ENCODE data around the gene TNIK. TPM values are rescaled to one million over a fixed set of nuclear protein-coding genes. Genes with fewer than 3 reads are reported as not detected.

Gene TNIK
- total and polyA plus RNA-seq, 2 of the 4 experiments (the other 2 are of a cell fraction) = 3.4 to 6.3 TPM

- H3K18ac ChIP-seq (ENCODE audit: low read depth, low read length) = no peak overlapping the region
- H3K36me3 ChIP-seq (ENCODE audit: control insufficient read depth, insufficient read depth, low read length) = peaks cover 4% of the 10 kb centered on the region; the same call in 1 of the 2 replicates
- no peaks in the 10 kb centered on the region for H3K9me3 ChIP-seq (ENCODE audit: control insufficient read depth, insufficient read depth, low read length)
- in situ Hi-C loops (cut with MboI; ENCODE audit: low sequenced_read_pairs) = no loop called here
- H3K4ac ChIP-seq (ENCODE audit: low read depth, low read length) = no peak overlapping the region
- H4K20me1 ChIP-seq (ENCODE audit: insufficient read depth, low read length) = no peaks in the 10 kb centered on the region
- H3K4me1 ChIP-seq (ENCODE audit: control insufficient read depth, insufficient read depth, low read length) = no peaks in the 10 kb centered on the region; the same call in 1 of the 2 replicates
- H2BK15ac ChIP-seq (ENCODE audit: low read depth, low read length) = no peak overlapping the region
- WGBS, 2 experiments (ENCODE audit: extremely low coverage in 2 of 2, insufficient read length in 1 of 2) = no CpG with 5 or more reads among the region's 1 CpG
- no peak overlapping the region for H2AK5ac ChIP-seq (ENCODE audit: low read depth, low read length)
- no peaks in the 10 kb centered on the region for H3K9me1 ChIP-seq (ENCODE audit: insufficient read depth, low read length)
- H3K14ac ChIP-seq (replicated peaks; ENCODE audit: low read depth, low read length) = no peak overlapping the region
- no TSS peak for BruUV-seq (replicated peaks)
- no peak overlapping the region for H3K4me2 ChIP-seq (ENCODE audit: low read depth, low read length)
- H3K27me3 ChIP-seq (ENCODE audit: control insufficient read depth, insufficient read depth, low read length) = no peaks in the 10 kb centered on the region
- no peak overlapping the region for H2BK120ac ChIP-seq (ENCODE audit: low read depth, low read length)
- no peak overlapping the region for H3K56ac ChIP-seq (ENCODE audit: extremely low read depth, insufficient read depth, low read length)
- H3K4me3 ChIP-seq (ENCODE audit: insufficient read depth, low read depth, low read length) = no peak overlapping the region
- no peak overlapping the region for H4K8ac ChIP-seq (ENCODE audit: low read depth in 2 of 2, low read length in 2 of 2)
- no peak for TF ChIP-seq CEBPB (IDR thresholded peaks at IDR 0.05; ENCODE audit: low read depth, low read length)
- TF ChIP-seq MAFK (IDR thresholded peaks at IDR 0.05; ENCODE audit: low read depth, low read length) = no peak
- TF ChIP-seq, protein P1, sequence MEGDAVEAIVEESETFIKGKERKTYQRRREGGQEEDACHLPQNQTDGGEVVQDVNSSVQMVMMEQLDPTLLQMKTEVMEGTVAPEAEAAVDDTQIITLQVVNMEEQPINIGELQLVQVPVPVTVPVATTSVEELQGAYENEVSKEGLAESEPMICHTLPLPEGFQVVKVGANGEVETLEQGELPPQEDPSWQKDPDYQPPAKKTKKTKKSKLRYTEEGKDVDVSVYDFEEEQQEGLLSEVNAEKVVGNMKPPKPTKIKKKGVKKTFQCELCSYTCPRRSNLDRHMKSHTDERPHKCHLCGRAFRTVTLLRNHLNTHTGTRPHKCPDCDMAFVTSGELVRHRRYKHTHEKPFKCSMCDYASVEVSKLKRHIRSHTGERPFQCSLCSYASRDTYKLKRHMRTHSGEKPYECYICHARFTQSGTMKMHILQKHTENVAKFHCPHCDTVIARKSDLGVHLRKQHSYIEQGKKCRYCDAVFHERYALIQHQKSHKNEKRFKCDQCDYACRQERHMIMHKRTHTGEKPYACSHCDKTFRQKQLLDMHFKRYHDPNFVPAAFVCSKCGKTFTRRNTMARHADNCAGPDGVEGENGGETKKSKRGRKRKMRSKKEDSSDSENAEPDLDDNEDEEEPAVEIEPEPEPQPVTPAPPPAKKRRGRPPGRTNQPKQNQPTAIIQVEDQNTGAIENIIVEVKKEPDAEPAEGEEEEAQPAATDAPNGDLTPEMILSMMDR (conservative IDR thresholded peaks at IDR 0.05; ENCODE audit: low read depth, low read length) = no peak
- TF ChIP-seq RCOR1 (IDR thresholded peaks at IDR 0.05; ENCODE audit: insufficient replicate concordance, low read length) = no peak
- no peak for TF ChIP-seq FOS (IDR thresholded peaks at IDR 0.05; ENCODE audit: low read depth, low read length)
- no peak for TF ChIP-seq MAZ (IDR thresholded peaks at IDR 0.05; ENCODE audit: borderline replicate concordance, low read depth, low read length)
- TF ChIP-seq USF2 (IDR thresholded peaks at IDR 0.05; ENCODE audit: low read depth, low read length) = no peak
- no peak for TF ChIP-seq NFE2L2 (IDR thresholded peaks at IDR 0.05; ENCODE audit: low read depth, low read length)
- TF ChIP-seq MXI1 (IDR thresholded peaks at IDR 0.05; ENCODE audit: borderline replicate concordance, low read depth, low read length) = no peak
- TF ChIP-seq SMC3 (IDR thresholded peaks at IDR 0.05; ENCODE audit: low read depth, low read length) = no peak
- TF ChIP-seq, protein P2, sequence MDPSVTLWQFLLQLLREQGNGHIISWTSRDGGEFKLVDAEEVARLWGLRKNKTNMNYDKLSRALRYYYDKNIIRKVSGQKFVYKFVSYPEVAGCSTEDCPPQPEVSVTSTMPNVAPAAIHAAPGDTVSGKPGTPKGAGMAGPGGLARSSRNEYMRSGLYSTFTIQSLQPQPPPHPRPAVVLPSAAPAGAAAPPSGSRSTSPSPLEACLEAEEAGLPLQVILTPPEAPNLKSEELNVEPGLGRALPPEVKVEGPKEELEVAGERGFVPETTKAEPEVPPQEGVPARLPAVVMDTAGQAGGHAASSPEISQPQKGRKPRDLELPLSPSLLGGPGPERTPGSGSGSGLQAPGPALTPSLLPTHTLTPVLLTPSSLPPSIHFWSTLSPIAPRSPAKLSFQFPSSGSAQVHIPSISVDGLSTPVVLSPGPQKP (IDR thresholded peaks at IDR 0.05; ENCODE audit: borderline replicate concordance, low read depth, low read length) = no peak
- TF ChIP-seq CHD1 (IDR thresholded peaks at IDR 0.05; ENCODE audit: low read depth, low read length) = no peak
- no peak overlapping the region for H2BK20ac ChIP-seq (ENCODE audit: low read depth, low read length)
- intact Hi-C loops (cut with micrococcal nuclease) = no loop called here
- no peak overlapping the region for H3K23ac ChIP-seq (ENCODE audit: low read depth, low read length)
- H3K79me1 ChIP-seq (ENCODE audit: low read depth in 1 of 2, low read length in 2 of 2) = no peaks in the 10 kb centered on the region
- H4K91ac ChIP-seq (ENCODE audit: insufficient read depth, low read depth, low read length) = no peak overlapping the region
- H2AK9ac ChIP-seq (replicated peaks; ENCODE audit: low read depth, low read length, poor library complexity) = no peak overlapping the region
- dilution Hi-C loops (cut with HindIII; ENCODE audit: low sequenced_read_pairs, unreplicated experiment) = no loop called here
- no peak overlapping the region for H3K27ac ChIP-seq (ENCODE audit: insufficient read depth, low read length)
- ATAC-seq (ENCODE audit: low read depth) (peak; percentile 65), DNase-seq (peak; percentile 51)
- no peak overlapping the region for H2AFZ ChIP-seq (replicated peaks; ENCODE audit: low read length, poor library complexity)
- no peak overlapping the region for H4K5ac ChIP-seq (ENCODE audit: low read depth, low read length)
- no peak overlapping the region for H3K9ac ChIP-seq (ENCODE audit: low read depth, low read length)
- POLR2A ChIA-PET (ENCODE audit: unreplicated experiment) = no interaction called here
- CTCF ChIA-PET = interaction anchor here (1.2 kb wide), 1 partner anchor 17 kb away, joined by 6 read pairs; no protein-coding TSS in a partner anchor
- no peak overlapping the region for H2BK5ac ChIP-seq (ENCODE audit: low read depth, low read length, poor library complexity, severe bottlenecking)
These were observed 335.2 kb downstream of the TNIK start for GRCh38 chr3:171125010-171125409.

Data from IMR-90 (cell line).